Activated CD8-positive, alpha-beta T cell treated with anti-CD3 and anti-CD28 coated beads for 36 hours (primary cell): Measurements from ENCODE around the gene SCN1A. TPM values are rescaled to one million over a fixed set of nuclear protein-coding genes. Genes with fewer than 3 reads are reported as not detected.

Experiments
- ATAC-seq: fragments of 200-7000 bp; cut with Tn5 transposase; one replicate; pipeline ENCODE4 v1.10.0; 2021; ENCODE audit warnings: mild to moderate bottlenecking, moderate library complexity
- CTCF ChIA-PET: fragments of 350-600 bp; sonication (Branson Sonifier 250); formaldehyde crosslinking; loops from one replicate; lab custom pipeline; 2021; ENCODE audit warnings: antibody characterized with exemption; lab: Charles Lee
- POLR2A ChIA-PET: fragments of 350-600 bp; sonication (Branson Sonifier 250); formaldehyde crosslinking; loops from one replicate; lab custom pipeline; 2021; ENCODE audit warnings: antibody characterized with exemption; lab: Charles Lee
- DNase-seq: peaks from one replicate; pipeline ENCODE4 v3.0.0-alpha.2; 2020
- H3K27ac Mint-ChIP-seq: one replicate; pipeline ENCODE4 v1.8.0; 2021; ENCODE audit warnings: mild to moderate bottlenecking, mixed read lengths
- H3K27me3 Mint-ChIP-seq: one replicate; pipeline ENCODE4 v1.8.0; 2021; ENCODE audit warnings: mixed read lengths
- H3K36me3 Mint-ChIP-seq: one replicate; pipeline ENCODE4 v1.8.0; 2021; ENCODE audit warnings: low read depth, mixed read lengths
- H3K4me1 Mint-ChIP-seq: one replicate; pipeline ENCODE4 v1.8.0; 2021; ENCODE audit warnings: low read depth, mixed read lengths
- H3K4me3 Mint-ChIP-seq: one replicate; pipeline ENCODE4 v1.8.0; 2021; ENCODE audit warnings: mild to moderate bottlenecking, moderate library complexity, mixed read lengths
- H3K9me3 Mint-ChIP-seq: one replicate; pipeline ENCODE4 v1.8.0; 2021; ENCODE audit warnings: mixed read lengths
- CTCF ChIP-seq: fragments of 200-600 bp; IDR thresholded peaks from one replicate; pipeline ENCODE4 v1.8.0; 2022; ENCODE audit warnings: antibody characterized with exemption, mild to moderate bottlenecking
- intact Hi-C: fragments of 100-400 bp; cut with micrococcal nuclease; formaldehyde crosslinking; loops from one replicate; pipeline ENCODE4 v1.10.0; 2022
- total RNA-seq, 2 experiments: library from RNA; stranded (reverse); gene quantifications; one replicate each; pipeline ENCODE4 v1.2.3, GENCODE V29; 2021

Gene SCN1A
- total RNA-seq, 2 experiments from 2014 or later, result not detected

- TF ChIP-seq CTCF, result no peak
- no peak for ATAC-seq
- Mint-ChIP-seq H3K4me1 (no peaks in the 10 kb centered on the region), H3K9me3 (no peaks in the 10 kb centered on the region), H3K4me3 (no peak overlapping the region), H3K27me3 (peaks cover 16% of the 10 kb centered on the region), H3K36me3 (no peaks in the 10 kb centered on the region), H3K27ac (no peak overlapping the region)
- ChIA-PET CTCF (interaction anchor here (1.1 kb wide), 1 partner anchor 20 kb away, joined by 3 read pairs; no protein-coding TSS in a partner anchor), POLR2A (no interaction called here)
- intact Hi-C loops, result no loop called here
- DNase-seq, result no peak
Observed at GRCh38 chr2:165967746-165968145, 160.1 kb downstream of the SCN1A start.

GRCh38 chr2:165961818-165962217, 166.0 kb downstream of the SCN1A start:
- DNase-seq, result no peak
- H3K9me3 Mint-ChIP-seq, result no peaks in the 10 kb centered on the region

GRCh38 chr2:165959371-165959770, 168.4 kb downstream of the SCN1A start:
- H3K4me1 Mint-ChIP-seq, result peaks cover 13% of the 10 kb centered on the region
- peaks cover 2% of the 10 kb centered on the region for H3K9me3 Mint-ChIP-seq
- ATAC-seq (no peak), DNase-seq (no peak)
- POLR2A ChIA-PET, result no interaction called here
- CTCF ChIA-PET, result no interaction called here
- H3K36me3 Mint-ChIP-seq, result no peaks in the 10 kb centered on the region
- no peak overlapping the region for H3K4me3 Mint-ChIP-seq
- no peak overlapping the region for H3K27ac Mint-ChIP-seq
- H3K27me3 Mint-ChIP-seq, result no peaks in the 10 kb centered on the region
- intact Hi-C loops, result no loop called here
- no peak for TF ChIP-seq CTCF

More at GRCh38 chr2:165961818-165962217, 166.0 kb downstream of the SCN1A start:
- Mint-ChIP-seq H3K4me1 (no peaks in the 10 kb centered on the region), H3K27ac (no peak overlapping the region), H3K4me3 (no peak overlapping the region), H3K27me3 (peaks cover 2% of the 10 kb centered on the region), H3K36me3 (no peaks in the 10 kb centered on the region)
- TF ChIP-seq CTCF, result no peak
- CTCF ChIA-PET, result no interaction called here
- POLR2A ChIA-PET, result no interaction called here
- no peak for ATAC-seq
- intact Hi-C loops, result no loop called here

GRCh38 chr2:165958313-165958960, 169.4 kb downstream of the SCN1A start:
- TF ChIP-seq CTCF, result no peak
- Mint-ChIP-seq H3K4me3 (no peak overlapping the region), H3K36me3 (no peaks in the 10 kb centered on the region), H3K4me1 (peaks cover 13% of the 10 kb centered on the region), H3K27ac (no peak overlapping the region), H3K9me3 (peaks cover 2% of the 10 kb centered on the region), H3K27me3 (no peaks in the 10 kb centered on the region)
- ChIA-PET POLR2A (no interaction called here), CTCF (no interaction called here)
- DNase-seq (no peak), ATAC-seq (no peak)
- intact Hi-C loops, result no loop called here

- Mint-ChIP-seq H3K27ac (no peak overlapping the region), H3K36me3 (no peaks in the 10 kb centered on the region), H3K4me1 (peaks cover 13% of the 10 kb centered on the region), H3K4me3 (no peak overlapping the region), H3K27me3 (no peaks in the 10 kb centered on the region), H3K9me3 (peaks cover 2% of the 10 kb centered on the region)
- POLR2A ChIA-PET, result no interaction called here
- ATAC-seq (no peak), DNase-seq (no peak)
- CTCF ChIA-PET, result interaction anchor here (1.1 to 1.3 kb wide), 2 partner anchors 8 to 171 kb away, joined by 3 to 4 read pairs; partner anchors contain the start of gene SCN1A
- TF ChIP-seq CTCF, result no peak
- intact Hi-C loops, result no loop called here
Observed at GRCh38 chr2:165957030-165957675, 170.7 kb downstream of the SCN1A start.
